ENCODE data around the gene NXPH1. TPM values are rescaled to one million over a fixed set of nuclear protein-coding genes. Genes with fewer than 3 reads are reported as not detected.
A peak's percentile ranks its signal among the peaks of the same experiment; 100 is the strongest.

Gene NXPH1
- polyA plus RNA-seq, 1 of the 3 experiments (the other 2 are of a cell fraction) = not detected

DNA sequence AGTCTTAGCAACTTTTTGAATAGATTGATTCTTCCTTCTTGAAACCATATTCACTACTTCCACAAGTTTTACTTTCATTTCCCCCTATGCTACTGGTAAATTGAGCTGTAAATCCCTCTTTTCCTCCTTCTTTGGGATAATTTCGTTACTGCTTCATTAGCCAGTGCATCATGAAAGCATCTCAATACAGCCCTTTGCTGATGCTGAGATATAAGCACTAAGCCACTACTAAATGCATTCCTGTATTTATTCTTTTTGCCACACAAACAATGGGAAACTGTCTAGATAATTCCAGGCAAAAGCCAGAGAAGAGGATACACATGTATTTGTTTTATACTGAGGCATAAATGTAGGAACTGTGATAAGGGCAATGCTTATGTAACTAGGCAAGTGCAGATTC, 313.9 kb downstream of the NXPH1 start:
- 2% methylated on average over 1 of the region's 1 CpG for WGBS (ENCODE audit: low lambda C conversion rate)
- ChIA-PET CTCF (interaction anchor here (0.9 to 1.2 kb wide), 2 partner anchors 12 to 23 kb away, joined by 3 read pairs; no protein-coding TSS in a partner anchor), POLR2A (no interaction called here)
- peaks cover 0 to 16% of the 10 kb centered on the region in 2 experiments; a peak in 2 of 4 replicates for H3K4me1 ChIP-seq (ENCODE audit: control insufficient read depth in 1 of 2, insufficient read depth in 2 of 2, low read depth in 1 of 2, low read length in 1 of 2)
- DNase-seq = peak; percentile 52
- no peak overlapping the region for H2AFZ ChIP-seq (ENCODE audit: low read depth)
- no peak overlapping the region for H3K9ac ChIP-seq
- no peaks in the 10 kb centered on the region for H3K79me2 ChIP-seq (ENCODE audit: insufficient read depth)
- TF ChIP-seq GATA2 (CRISPR knock-in tag; IDR thresholded peaks at IDR 0.05) (peak; percentile 97), RCOR1 (IDR thresholded peaks at IDR 0.05; ENCODE audit: low read length) (peak; percentile 79), FOXJ3 (CRISPR knock-in tag; IDR thresholded peaks at IDR 0.05) (peak; percentile 47; the same call in 1 of the 2 replicates), EP300 (IDR thresholded peaks at IDR 0.05; ENCODE audit: borderline replicate concordance in 1 of 2, low read depth in 1 of 2, low read length in 1 of 2) (peak in 1 of 2 experiments; percentile 56; a peak in 1 of 4 replicates), CHD2 (IDR thresholded peaks at IDR 0.05; ENCODE audit: low read length, partially characterized antibody) (peak; percentile 39), RAD21 (IDR thresholded peaks at IDR 0.05; ENCODE audit: low read length) (peak; percentile 12; the same call in 1 of the 2 replicates), USF2 (IDR thresholded peaks at IDR 0.05; ENCODE audit: borderline replicate concordance, low read depth, low read length) (no peak), MXI1 (IDR thresholded peaks at IDR 0.05; ENCODE audit: low read depth, low read length) (no peak), TCF12 (IDR thresholded peaks at IDR 0.05) (peak; percentile 25; the same call in 1 of the 2 replicates)
- TF ChIP-seq, protein P1, sequence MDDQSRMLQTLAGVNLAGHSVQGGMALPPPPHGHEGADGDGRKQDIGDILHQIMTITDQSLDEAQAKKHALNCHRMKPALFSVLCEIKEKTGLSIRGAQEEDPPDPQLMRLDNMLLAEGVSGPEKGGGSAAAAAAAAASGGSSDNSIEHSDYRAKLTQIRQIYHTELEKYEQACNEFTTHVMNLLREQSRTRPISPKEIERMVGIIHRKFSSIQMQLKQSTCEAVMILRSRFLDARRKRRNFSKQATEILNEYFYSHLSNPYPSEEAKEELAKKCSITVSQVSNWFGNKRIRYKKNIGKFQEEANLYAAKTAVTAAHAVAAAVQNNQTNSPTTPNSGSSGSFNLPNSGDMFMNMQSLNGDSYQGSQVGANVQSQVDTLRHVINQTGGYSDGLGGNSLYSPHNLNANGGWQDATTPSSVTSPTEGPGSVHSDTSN (IDR thresholded peaks at IDR 0.05) = no peak
- no peaks in the 10 kb centered on the region for H3K9me2 ChIP-seq
- H4K20me1 ChIP-seq (ENCODE audit: insufficient read depth) = no peaks in the 10 kb centered on the region
- no peaks in the 10 kb centered on the region for H3K36me3 ChIP-seq (replicated peaks in 1 of 2; ENCODE audit: control insufficient read depth in 1 of 2, insufficient read depth in 2 of 2, low read length in 1 of 2)
- no peaks in the 10 kb centered on the region for H3F3A ChIP-seq (replicated peaks; ENCODE audit: insufficient read depth)
- no peaks in the 10 kb centered on the region; the same call in 1 of the 2 replicates for H3K9me3 ChIP-seq
- no peaks in the 10 kb centered on the region for H3K27me3 ChIP-seq (ENCODE audit: insufficient read depth)
- H3K27ac ChIP-seq (ENCODE audit: low read depth in 2 of 2, low read length in 1 of 2) = peak overlapping the region in 1 of 2 experiments; percentile 80; a peak in 2 of 4 replicates
- no peak overlapping the region for H3K4me3 ChIP-seq (ENCODE audit: low read depth in 2 of 2, low read length in 1 of 2)
- H3K4me2 ChIP-seq = no peak overlapping the region

DNA sequence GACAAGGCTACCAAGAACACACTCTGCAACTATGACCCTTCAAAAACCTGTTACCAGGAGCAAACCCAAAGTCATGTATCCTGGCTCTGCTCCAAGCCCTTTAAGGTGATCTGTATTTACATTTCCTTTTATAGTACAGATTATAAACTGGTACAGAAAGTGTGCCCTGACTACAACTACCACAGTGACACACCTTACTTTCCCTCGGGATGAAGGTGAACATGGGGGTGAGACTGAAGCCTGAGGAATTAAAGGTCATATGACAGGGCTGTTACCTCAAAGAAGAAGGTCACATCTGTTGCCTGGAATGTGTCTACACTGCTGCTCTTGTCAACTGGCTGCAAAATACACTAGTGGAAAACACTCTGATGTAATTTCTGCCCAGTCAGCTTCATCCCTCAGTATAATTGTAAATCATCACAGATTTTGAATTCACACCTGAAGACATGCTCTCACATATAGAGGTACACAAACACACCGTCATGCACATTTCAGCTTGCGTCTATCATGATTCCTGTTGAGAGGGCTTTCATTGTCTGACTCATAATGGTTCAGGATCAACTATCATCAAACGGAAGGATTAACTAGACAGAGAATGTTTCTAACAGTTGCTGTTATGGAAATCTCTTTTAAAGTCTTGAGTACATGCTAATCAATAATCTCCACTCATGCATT, 318.3 kb downstream of the NXPH1 start:
- ChIA-PET CTCF (interaction anchor here (0.7 to 1.4 kb wide), 3 partner anchors 17 to 32 kb away, joined by 3 to 4 read pairs (median 3); no protein-coding TSS in a partner anchor), POLR2A (no interaction called here)
- Histone ChIP-seq H3K9me2 (no peaks in the 10 kb centered on the region), H3K36me3 (replicated peaks in 1 of 2; ENCODE audit: control insufficient read depth in 1 of 2, insufficient read depth in 2 of 2, low read length in 1 of 2) (no peaks in the 10 kb centered on the region), H3K79me2 (ENCODE audit: insufficient read depth) (no peaks in the 10 kb centered on the region), H2AFZ (ENCODE audit: low read depth) (no peak overlapping the region), H3K4me3 (ENCODE audit: low read depth in 2 of 2, low read length in 1 of 2) (no peak overlapping the region), H3K27me3 (ENCODE audit: insufficient read depth) (no peaks in the 10 kb centered on the region), H3K9ac (no peak overlapping the region), H3K9me3 (no peaks in the 10 kb centered on the region), H3K27ac (ENCODE audit: low read depth in 2 of 2, low read length in 1 of 2) (no peak overlapping the region), H3F3A (replicated peaks; ENCODE audit: insufficient read depth) (no peaks in the 10 kb centered on the region), H3K4me1 (ENCODE audit: control insufficient read depth in 1 of 2, insufficient read depth in 2 of 2, low read depth in 1 of 2, low read length in 1 of 2) (peaks cover 0 to 16% of the 10 kb centered on the region in 2 experiments; a peak in 2 of 4 replicates), H4K20me1 (ENCODE audit: insufficient read depth) (no peaks in the 10 kb centered on the region), H3K4me2 (no peak overlapping the region)
- 36% methylated on average over 4 of the region's 4 CpGs for WGBS (ENCODE audit: low lambda C conversion rate)
- DNase-seq = no peak
- TF ChIP-seq, protein P1 (IDR thresholded peaks at IDR 0.05) = no peak
- no peak for TF ChIP-seq FOXJ3 (CRISPR knock-in tag; IDR thresholded peaks at IDR 0.05)
- no peak for TF ChIP-seq MEF2A (IDR thresholded peaks at IDR 0.05; ENCODE audit: borderline replicate concordance, low read depth)
- no peak for TF ChIP-seq RXRA (IDR thresholded peaks at IDR 0.05; ENCODE audit: borderline replicate concordance, low read depth)
- no peak for TF ChIP-seq TEAD4 (IDR thresholded peaks at IDR 0.05; ENCODE audit: borderline replicate concordance, insufficient read depth)
- no peak for TF ChIP-seq YY1 (IDR thresholded peaks at IDR 0.05; ENCODE audit: low read depth)
- TF ChIP-seq TCF12 (IDR thresholded peaks at IDR 0.05) = no peak
- no peak for TF ChIP-seq NRF1 (IDR thresholded peaks at IDR 0.05; ENCODE audit: low read depth, low read length)
- TF ChIP-seq ELF1 (IDR thresholded peaks at IDR 0.05) = no peak
- no peak for TF ChIP-seq EZH2phosphoT487 (IDR thresholded peaks at IDR 0.05; ENCODE audit: borderline replicate concordance, low read depth)
- TF ChIP-seq, protein P2, sequence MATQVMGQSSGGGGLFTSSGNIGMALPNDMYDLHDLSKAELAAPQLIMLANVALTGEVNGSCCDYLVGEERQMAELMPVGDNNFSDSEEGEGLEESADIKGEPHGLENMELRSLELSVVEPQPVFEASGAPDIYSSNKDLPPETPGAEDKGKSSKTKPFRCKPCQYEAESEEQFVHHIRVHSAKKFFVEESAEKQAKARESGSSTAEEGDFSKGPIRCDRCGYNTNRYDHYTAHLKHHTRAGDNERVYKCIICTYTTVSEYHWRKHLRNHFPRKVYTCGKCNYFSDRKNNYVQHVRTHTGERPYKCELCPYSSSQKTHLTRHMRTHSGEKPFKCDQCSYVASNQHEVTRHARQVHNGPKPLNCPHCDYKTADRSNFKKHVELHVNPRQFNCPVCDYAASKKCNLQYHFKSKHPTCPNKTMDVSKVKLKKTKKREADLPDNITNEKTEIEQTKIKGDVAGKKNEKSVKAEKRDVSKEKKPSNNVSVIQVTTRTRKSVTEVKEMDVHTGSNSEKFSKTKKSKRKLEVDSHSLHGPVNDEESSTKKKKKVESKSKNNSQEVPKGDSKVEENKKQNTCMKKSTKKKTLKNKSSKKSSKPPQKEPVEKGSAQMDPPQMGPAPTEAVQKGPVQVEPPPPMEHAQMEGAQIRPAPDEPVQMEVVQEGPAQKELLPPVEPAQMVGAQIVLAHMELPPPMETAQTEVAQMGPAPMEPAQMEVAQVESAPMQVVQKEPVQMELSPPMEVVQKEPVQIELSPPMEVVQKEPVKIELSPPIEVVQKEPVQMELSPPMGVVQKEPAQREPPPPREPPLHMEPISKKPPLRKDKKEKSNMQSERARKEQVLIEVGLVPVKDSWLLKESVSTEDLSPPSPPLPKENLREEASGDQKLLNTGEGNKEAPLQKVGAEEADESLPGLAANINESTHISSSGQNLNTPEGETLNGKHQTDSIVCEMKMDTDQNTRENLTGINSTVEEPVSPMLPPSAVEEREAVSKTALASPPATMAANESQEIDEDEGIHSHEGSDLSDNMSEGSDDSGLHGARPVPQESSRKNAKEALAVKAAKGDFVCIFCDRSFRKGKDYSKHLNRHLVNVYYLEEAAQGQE (IDR thresholded peaks at IDR 0.05; ENCODE audit: low read depth, low read length) = no peak
- TF ChIP-seq MXI1 (IDR thresholded peaks at IDR 0.05; ENCODE audit: low read depth, low read length) = no peak
- no peak for TF ChIP-seq EP300 (IDR thresholded peaks at IDR 0.05; ENCODE audit: borderline replicate concordance in 1 of 2, low read depth in 1 of 2, low read length in 1 of 2)
- no peak for TF ChIP-seq SIN3A (IDR thresholded peaks at IDR 0.05; ENCODE audit: borderline replicate concordance, low read depth, low read length)

Measured in SK-N-SH (cell line).